Panc1 (cell line): ENCODE data around the gene RNPS1.

Experiments
- POLR2AphosphoS5 ChIP-seq: IDR thresholded peaks from 2 replicates; pipeline ENCODE4 v1.6.1; 2012; ENCODE audit warnings: mild to moderate bottlenecking, low read depth, low read length, moderate library complexity
- SIN3A ChIP-seq: IDR thresholded peaks from 2 replicates; pipeline ENCODE4 v1.6.1; 2012; ENCODE audit warnings: low read depth, mild to moderate bottlenecking, low read length, moderate library complexity, borderline replicate concordance; ENCODE audit not compliant: insufficient read depth
- TF ChIP-seq, protein P1 (sequence below), 2 experiments: IDR thresholded peaks; 2 replicates each; pipeline ENCODE4 v1.6.1; 2011 to 2012; ENCODE audit warnings: low read depth in 2 of 2, control low read depth in 1 of 2, low read length in 1 of 2, mild to moderate bottlenecking in 1 of 2, moderate library complexity in 1 of 2; ENCODE audit not compliant: insufficient read depth in 1 of 2
- TF ChIP-seq, protein P2 (sequence below): fragments of 450-650 bp; IDR thresholded peaks from 2 replicates; pipeline ENCODE4 v1.5.1; 2017; ENCODE audit warnings: mild to moderate bottlenecking

DNA sequence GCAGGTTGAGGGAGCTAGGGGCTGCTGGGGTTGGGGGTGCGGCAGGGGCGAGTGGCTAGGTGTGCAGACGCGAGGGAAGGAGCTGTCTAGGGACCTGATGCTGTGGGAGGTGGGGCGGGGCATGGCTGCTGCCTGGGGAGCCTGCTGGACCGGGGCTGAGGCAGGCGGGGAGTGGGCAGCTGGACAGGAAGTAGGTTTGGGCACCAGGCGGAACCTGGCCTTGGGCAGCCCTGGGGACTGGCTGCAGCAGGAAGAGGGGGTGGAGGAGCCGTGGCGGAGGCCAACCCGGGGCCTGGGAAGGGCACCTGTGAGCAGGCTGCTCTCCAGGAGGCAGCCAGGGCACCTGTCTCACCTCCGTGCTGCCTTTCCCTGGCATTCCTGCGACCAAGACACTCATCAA, 37.5 kb downstream of the RNPS1 start:
- TF ChIP-seq, protein P1, sequence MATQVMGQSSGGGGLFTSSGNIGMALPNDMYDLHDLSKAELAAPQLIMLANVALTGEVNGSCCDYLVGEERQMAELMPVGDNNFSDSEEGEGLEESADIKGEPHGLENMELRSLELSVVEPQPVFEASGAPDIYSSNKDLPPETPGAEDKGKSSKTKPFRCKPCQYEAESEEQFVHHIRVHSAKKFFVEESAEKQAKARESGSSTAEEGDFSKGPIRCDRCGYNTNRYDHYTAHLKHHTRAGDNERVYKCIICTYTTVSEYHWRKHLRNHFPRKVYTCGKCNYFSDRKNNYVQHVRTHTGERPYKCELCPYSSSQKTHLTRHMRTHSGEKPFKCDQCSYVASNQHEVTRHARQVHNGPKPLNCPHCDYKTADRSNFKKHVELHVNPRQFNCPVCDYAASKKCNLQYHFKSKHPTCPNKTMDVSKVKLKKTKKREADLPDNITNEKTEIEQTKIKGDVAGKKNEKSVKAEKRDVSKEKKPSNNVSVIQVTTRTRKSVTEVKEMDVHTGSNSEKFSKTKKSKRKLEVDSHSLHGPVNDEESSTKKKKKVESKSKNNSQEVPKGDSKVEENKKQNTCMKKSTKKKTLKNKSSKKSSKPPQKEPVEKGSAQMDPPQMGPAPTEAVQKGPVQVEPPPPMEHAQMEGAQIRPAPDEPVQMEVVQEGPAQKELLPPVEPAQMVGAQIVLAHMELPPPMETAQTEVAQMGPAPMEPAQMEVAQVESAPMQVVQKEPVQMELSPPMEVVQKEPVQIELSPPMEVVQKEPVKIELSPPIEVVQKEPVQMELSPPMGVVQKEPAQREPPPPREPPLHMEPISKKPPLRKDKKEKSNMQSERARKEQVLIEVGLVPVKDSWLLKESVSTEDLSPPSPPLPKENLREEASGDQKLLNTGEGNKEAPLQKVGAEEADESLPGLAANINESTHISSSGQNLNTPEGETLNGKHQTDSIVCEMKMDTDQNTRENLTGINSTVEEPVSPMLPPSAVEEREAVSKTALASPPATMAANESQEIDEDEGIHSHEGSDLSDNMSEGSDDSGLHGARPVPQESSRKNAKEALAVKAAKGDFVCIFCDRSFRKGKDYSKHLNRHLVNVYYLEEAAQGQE (IDR thresholded peaks at IDR 0.05; ENCODE audit: insufficient read depth in 1 of 2, low read depth in 2 of 2, low read length in 1 of 2) = no peak
- TF ChIP-seq, protein P2, sequence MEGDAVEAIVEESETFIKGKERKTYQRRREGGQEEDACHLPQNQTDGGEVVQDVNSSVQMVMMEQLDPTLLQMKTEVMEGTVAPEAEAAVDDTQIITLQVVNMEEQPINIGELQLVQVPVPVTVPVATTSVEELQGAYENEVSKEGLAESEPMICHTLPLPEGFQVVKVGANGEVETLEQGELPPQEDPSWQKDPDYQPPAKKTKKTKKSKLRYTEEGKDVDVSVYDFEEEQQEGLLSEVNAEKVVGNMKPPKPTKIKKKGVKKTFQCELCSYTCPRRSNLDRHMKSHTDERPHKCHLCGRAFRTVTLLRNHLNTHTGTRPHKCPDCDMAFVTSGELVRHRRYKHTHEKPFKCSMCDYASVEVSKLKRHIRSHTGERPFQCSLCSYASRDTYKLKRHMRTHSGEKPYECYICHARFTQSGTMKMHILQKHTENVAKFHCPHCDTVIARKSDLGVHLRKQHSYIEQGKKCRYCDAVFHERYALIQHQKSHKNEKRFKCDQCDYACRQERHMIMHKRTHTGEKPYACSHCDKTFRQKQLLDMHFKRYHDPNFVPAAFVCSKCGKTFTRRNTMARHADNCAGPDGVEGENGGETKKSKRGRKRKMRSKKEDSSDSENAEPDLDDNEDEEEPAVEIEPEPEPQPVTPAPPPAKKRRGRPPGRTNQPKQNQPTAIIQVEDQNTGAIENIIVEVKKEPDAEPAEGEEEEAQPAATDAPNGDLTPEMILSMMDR = no peak
- TF ChIP-seq SIN3A (no peak), POLR2AphosphoS5 (no peak)
